HepG2 (cell line): ENCODE results near the gene EFCAB13. TPM values are rescaled to one million over a fixed set of nuclear protein-coding genes. Genes with fewer than 3 reads are reported as not detected.

Experiments used
- ATAD3A ChIP-seq: sonication (generic); formaldehyde crosslinking; IDR thresholded peaks from 2 replicates; pipeline ENCODE4 v1.4.0; 2020; ENCODE audit warnings: missing genetic modification reagents
- CC2D1A ChIP-seq: sonication (generic); formaldehyde crosslinking; IDR thresholded peaks from 2 replicates; pipeline ENCODE4 v1.8.1; 2023; ENCODE audit warnings: mild to moderate bottlenecking, missing genetic modification reagents
- CENPT ChIP-seq: sonication (generic); formaldehyde crosslinking; IDR thresholded peaks from 2 replicates; pipeline ENCODE4 v1.8.0; 2022; ENCODE audit warnings: low read depth, mild to moderate bottlenecking, moderate library complexity, missing genetic modification reagents
- DNMT1 ChIP-seq: sonication (generic); formaldehyde crosslinking; IDR thresholded peaks from 2 replicates; pipeline ENCODE4 v1.5.1; 2020; ENCODE audit warnings: mild to moderate bottlenecking, missing genetic modification reagents
- EHMT2 ChIP-seq: fragments of 200-600 bp; sonication (generic); IDR thresholded peaks from 2 replicates; pipeline ENCODE4 v1.7.0; 2017; ENCODE audit warnings: antibody characterized with exemption, low read depth, low read length, borderline replicate concordance
- FOXM1 ChIP-seq: sonication (generic); formaldehyde crosslinking; IDR thresholded peaks from 2 replicates; pipeline ENCODE4 v1.5.0; 2020; ENCODE audit warnings: missing genetic modification reagents
- GTF2F1 ChIP-seq: fragments of 150-350 bp; IDR thresholded peaks from 2 replicates; pipeline ENCODE4 v1.6.1; 2014; ENCODE audit warnings: low read length
- MEF2D ChIP-seq: sonication (generic); formaldehyde crosslinking; IDR thresholded peaks from 2 replicates; pipeline ENCODE4 v1.5.1; 2020; ENCODE audit warnings: mild to moderate bottlenecking, missing genetic modification reagents
- NFE2L1 ChIP-seq: sonication (generic); formaldehyde crosslinking; IDR thresholded peaks from 2 replicates; pipeline ENCODE4 v1.4.0; 2020; ENCODE audit warnings: missing genetic modification reagents, mild to moderate bottlenecking, borderline replicate concordance
- REXO4 ChIP-seq: sonication (generic); formaldehyde crosslinking; IDR thresholded peaks from 2 replicates; pipeline ENCODE4 v1.8.0; 2022; ENCODE audit warnings: missing genetic modification reagents, mild to moderate bottlenecking, borderline replicate concordance
- SOX5 ChIP-seq: IDR thresholded peaks from 2 replicates; pipeline ENCODE4 v1.6.1; 2016; ENCODE audit warnings: borderline replicate concordance
- SOX6 ChIP-seq, 2 experiments: fragments of 450-650 bp in 1 of 2; sonication (generic) in 1 of 2; formaldehyde crosslinking in 1 of 2; IDR thresholded peaks; 2 replicates each; pipeline versions ENCODE4 v1.4.0 to v1.6.1; 2017 to 2020; ENCODE audit warnings: antibody characterized with exemption in 1 of 2, mild to moderate bottlenecking in 1 of 2, missing genetic modification reagents in 1 of 2
- ZFP41 ChIP-seq: sonication (generic); formaldehyde crosslinking; IDR thresholded peaks from 2 replicates; pipeline ENCODE4 v1.4.0; 2020; ENCODE audit warnings: mild to moderate bottlenecking, missing genetic modification reagents, borderline replicate concordance
- ZNF292 ChIP-seq: sonication (generic); formaldehyde crosslinking; IDR thresholded peaks from 2 replicates; pipeline ENCODE4 v1.8.1; 2022; ENCODE audit warnings: mild to moderate bottlenecking, low read depth, missing genetic modification reagents, borderline replicate concordance
- ZNF354B ChIP-seq: sonication (generic); formaldehyde crosslinking; IDR thresholded peaks from 2 replicates; pipeline ENCODE4 v1.8.0; 2022; ENCODE audit warnings: mild to moderate bottlenecking, missing genetic modification reagents
- polyA plus RNA-seq, 8 experiments: library from polyadenylated mRNA; depleted of rRNA in 3 of 8; stranded (reverse) in 7 of 8; unstranded in 1 of 8; fragments of >200 nt; fragmentation: Illumina TruSeq in 4 of 8; extraction: Trizol in 4 of 8; gene quantifications; 2 replicates each; pipeline versions ENCODE4 v1.2.1 to v1.2.3, GENCODE V29; 2011 to 2016; ENCODE audit warnings: low read depth in 4 of 8, missing spikeins in 1 of 8, mixed read lengths in 1 of 8; ENCODE audit not compliant: insufficient read depth in 1 of 8
- total RNA-seq, 5 experiments: library from RNA; depleted of rRNA; stranded (reverse); fragments of >200 nt; fragmentation: Illumina TruSeq; extraction: Trizol; gene quantifications; 2 replicates each; pipeline ENCODE4 v1.2.3, GENCODE V29; 2016; ENCODE audit warnings: low read depth in 1 of 5
- TF ChIP-seq, protein P1 (sequence below): sonication (generic); formaldehyde crosslinking; IDR thresholded peaks from 2 replicates; pipeline ENCODE4 v1.4.0; 2020; ENCODE audit warnings: missing genetic modification reagents
- TF ChIP-seq, protein P2 (sequence below): sonication (generic); formaldehyde crosslinking; IDR thresholded peaks from 2 replicates; pipeline ENCODE4 v1.5.0; 2020; ENCODE audit warnings: missing genetic modification reagents

EFCAB13 gene
- total and polyA plus RNA-seq, 2 of the 13 experiments (the other 11 are each of a cell fraction or from before 2014, with no cell fraction given): 0.22 to 0.71 TPM

DNA sequence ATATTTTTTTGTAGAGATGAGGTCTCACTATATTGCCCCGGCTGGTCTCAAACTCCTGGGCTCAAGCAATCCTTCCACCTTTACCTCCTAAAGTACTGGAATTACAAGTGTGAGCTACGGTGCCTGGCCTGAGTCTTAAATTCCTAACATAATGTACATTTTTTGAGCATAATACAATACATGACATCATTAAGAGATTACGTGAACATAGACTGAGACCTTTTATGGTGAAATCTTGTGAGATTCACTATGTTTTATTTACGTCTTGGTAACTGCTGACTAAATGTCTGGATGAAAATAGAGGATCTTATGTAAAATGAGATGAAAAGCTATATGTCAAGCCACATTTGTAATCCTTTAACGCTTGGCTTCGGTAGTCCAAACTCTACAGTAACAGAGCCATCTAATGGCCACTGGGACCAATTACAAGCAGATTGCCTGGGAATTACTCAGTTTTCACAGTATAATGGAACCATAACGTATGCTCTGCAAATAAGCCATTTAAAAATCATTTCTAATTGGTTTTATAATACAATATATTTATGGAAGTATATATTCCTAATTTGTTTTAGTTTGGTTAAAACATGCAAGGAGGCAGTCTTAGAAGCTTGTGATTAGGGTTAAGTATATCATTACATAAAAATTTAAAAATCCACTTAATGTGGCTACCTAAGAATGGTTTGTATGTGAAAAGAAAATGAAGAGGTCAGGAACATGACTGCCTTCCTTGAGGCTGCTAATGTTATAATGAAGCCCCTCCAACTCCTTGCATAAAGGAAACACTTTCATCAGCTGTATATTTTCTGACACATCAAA is 8.1 kb upstream of the EFCAB13 start (continued):
- TF ChIP-seq FOXM1 (CRISPR knock-in tag) (no peak), ZFP41 (CRISPR knock-in tag) (no peak), MEF2D (CRISPR knock-in tag) (no peak), SOX6 (IDR thresholded peaks at IDR 0.05) (no peak), SOX6 (CRISPR knock-in tag; IDR thresholded peaks at IDR 0.05) (peak; percentile 13; the same call in 1 of the 2 replicates), ZNF354B (CRISPR knock-in tag) (no peak), REXO4 (CRISPR knock-in tag) (no peak), DNMT1 (CRISPR knock-in tag) (no peak), CC2D1A (CRISPR knock-in tag) (no peak), ZNF292 (no peak), EHMT2 (no peak), CENPT (CRISPR knock-in tag) (no peak), ATAD3A (CRISPR knock-in tag) (no peak), NFE2L1 (no peak), SOX5 (CRISPR knock-in tag) (0 out of 2 replicates have a peak, but pooled peaks have one; percentile 5), GTF2F1 (no peak)
- TF ChIP-seq, protein P1, sequence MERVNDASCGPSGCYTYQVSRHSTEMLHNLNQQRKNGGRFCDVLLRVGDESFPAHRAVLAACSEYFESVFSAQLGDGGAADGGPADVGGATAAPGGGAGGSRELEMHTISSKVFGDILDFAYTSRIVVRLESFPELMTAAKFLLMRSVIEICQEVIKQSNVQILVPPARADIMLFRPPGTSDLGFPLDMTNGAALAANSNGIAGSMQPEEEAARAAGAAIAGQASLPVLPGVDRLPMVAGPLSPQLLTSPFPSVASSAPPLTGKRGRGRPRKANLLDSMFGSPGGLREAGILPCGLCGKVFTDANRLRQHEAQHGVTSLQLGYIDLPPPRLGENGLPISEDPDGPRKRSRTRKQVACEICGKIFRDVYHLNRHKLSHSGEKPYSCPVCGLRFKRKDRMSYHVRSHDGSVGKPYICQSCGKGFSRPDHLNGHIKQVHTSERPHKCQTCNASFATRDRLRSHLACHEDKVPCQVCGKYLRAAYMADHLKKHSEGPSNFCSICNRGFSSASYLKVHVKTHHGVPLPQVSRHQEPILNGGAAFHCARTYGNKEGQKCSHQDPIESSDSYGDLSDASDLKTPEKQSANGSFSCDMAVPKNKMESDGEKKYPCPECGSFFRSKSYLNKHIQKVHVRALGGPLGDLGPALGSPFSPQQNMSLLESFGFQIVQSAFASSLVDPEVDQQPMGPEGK: no peak
- TF ChIP-seq, protein P2, sequence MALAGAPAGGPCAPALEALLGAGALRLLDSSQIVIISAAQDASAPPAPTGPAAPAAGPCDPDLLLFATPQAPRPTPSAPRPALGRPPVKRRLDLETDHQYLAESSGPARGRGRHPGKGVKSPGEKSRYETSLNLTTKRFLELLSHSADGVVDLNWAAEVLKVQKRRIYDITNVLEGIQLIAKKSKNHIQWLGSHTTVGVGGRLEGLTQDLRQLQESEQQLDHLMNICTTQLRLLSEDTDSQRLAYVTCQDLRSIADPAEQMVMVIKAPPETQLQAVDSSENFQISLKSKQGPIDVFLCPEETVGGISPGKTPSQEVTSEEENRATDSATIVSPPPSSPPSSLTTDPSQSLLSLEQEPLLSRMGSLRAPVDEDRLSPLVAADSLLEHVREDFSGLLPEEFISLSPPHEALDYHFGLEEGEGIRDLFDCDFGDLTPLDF: no peak
